Esophagus squamous epithelium (tissue), 5 donors: Measurements from ENCODE around the gene SPATA19. TPM values are rescaled to one million over a fixed set of nuclear protein-coding genes. Genes with fewer than 3 reads are reported as not detected.

ENCODE experiments used
- DNase-seq: peaks from one replicate; lab custom pipeline; 2025; lab: John Stamatoyannopoulos, UW
- H3K27ac ChIP-seq, 4 donors: fragments of 200-600 bp; sonication (generic); one replicate each; pipeline ENCODE4 v1.5.1; 2016 to 2019; ENCODE audit warnings: mild to moderate bottlenecking in 1 of 4
- H3K27me3 ChIP-seq, 4 donors: fragments of 200-600 bp; sonication (generic); 1 replicate in 3 of 4; 2 replicates in 1 of 4; pipeline versions ENCODE4 v1.5.1 to v1.6.0; 2017 to 2021; ENCODE audit warnings: antibody characterized with exemption in 1 of 4
- H3K36me3 ChIP-seq, 3 donors: fragments of 200-600 bp; sonication (generic); one replicate each; pipeline ENCODE4 v1.5.1; 2016 to 2019
- H3K4me1 ChIP-seq, 3 donors: fragments of 200-600 bp; sonication (generic); one replicate each; pipeline ENCODE4 v1.5.1; 2017 to 2019
- H3K4me3 ChIP-seq, 4 donors: fragments of 200-600 bp; sonication (generic); 1 replicate in 3 of 4; 2 replicates in 1 of 4; pipeline ENCODE4 v1.5.1; 2016 to 2019; ENCODE audit warnings: mild to moderate bottlenecking in 2 of 4, moderate library complexity in 1 of 4
- H3K9me3 ChIP-seq, 3 donors: fragments of 200-600 bp; sonication (generic); one replicate each; pipeline ENCODE4 v1.5.1; 2016 to 2019
- POLR2A ChIP-seq, 4 donors: fragments of 450-650 bp; IDR thresholded peaks; one replicate each; pipeline ENCODE4 v1.6.1; 2017; ENCODE audit warnings: antibody characterized with exemption in 4 of 4, mild to moderate bottlenecking in 4 of 4, moderate library complexity in 3 of 4
- WGBS, 2 donors: methylation state at CpG; one replicate each; pipeline ENCODE4 v1.1.5; 2018; 5-methylcytosine and 5-hydroxymethylcytosine counted together
- intact Hi-C: fragments of 100-400 bp; cut with DNase I; formaldehyde crosslinking; loops from one replicate; pipeline ENCODE4 v1.15.0; 2022
- total RNA-seq, 4 donors: library from RNA; depleted of rRNA; stranded (reverse); fragments of >200 nt; gene quantifications; one replicate each; pipeline ENCODE4 v1.1.0, GENCODE V29; 2016
- TF ChIP-seq, protein P1 (sequence below), 6 experiments: fragments of 450-650 bp in 4 of 6; fragments of 200-600 bp in 2 of 6; sonication (generic) in 2 of 6; IDR thresholded peaks; one replicate each; pipeline ENCODE4 v1.5.1; 2016 to 2019; ENCODE audit warnings: antibody characterized with exemption in 6 of 6, mild to moderate bottlenecking in 4 of 6, moderate library complexity in 4 of 6
- donor health status: DM: yes; HTN: yes; CAD: no.

The SPATA19 gene
- total RNA-seq, 4 donors from 2014 or later = not detected

DNA sequence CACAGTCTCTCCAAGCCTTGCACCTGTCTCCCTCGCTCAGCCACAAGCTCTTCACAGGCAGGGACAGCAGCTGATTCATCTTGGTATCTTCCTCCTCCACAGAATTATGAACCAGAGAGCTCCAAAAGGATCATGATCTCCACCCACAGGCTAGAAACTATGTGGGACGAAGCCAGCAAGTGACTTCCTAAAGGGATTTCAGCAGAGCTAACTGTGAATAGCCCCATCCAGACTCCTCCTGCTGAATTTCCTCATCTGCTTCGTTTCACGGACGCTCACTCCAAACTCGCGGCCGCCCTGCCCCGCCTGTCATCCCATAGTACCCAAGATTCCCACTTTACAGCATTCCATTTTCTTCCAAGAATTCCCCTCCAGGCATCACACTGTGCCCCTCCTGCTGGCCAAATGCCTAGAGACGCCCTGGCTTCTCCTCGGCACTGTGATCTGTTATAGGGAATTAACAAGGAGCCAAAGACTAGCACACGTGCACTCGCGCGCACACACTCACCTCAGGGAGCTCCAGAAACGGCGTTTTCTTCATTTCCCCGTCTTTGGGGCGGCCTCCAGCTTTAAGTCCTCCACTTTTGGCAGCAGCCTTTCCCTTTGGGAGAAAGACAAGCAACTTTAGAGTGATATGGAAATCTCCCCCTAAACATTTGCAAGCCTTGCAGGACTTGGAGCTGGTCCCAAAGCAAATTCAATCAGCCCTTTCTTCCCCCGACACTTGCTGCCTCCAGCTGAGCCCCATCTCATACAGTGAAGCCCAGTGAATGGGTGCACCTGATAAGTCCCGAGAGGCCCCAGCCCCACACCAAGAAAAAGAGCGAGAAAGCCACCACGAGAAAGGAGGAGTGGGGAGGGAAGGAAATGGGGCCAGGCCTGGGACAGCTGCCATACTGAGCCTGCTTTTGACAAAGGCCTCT is 35.5 kb downstream of the SPATA19 start:
- Histone ChIP-seq H3K36me3 (no peaks in the 10 kb centered on the region), H3K27ac (no peak overlapping the region), H3K9me3 (no peaks in the 10 kb centered on the region), H3K4me1 (peaks cover 0 to 13% (median 0%) of the 10 kb centered on the region in 3 donors), H3K27me3 (peaks cover 0 to 46% (median 2%) of the 10 kb centered on the region in 4 donors), H3K4me3 (no peak overlapping the region)
- TF ChIP-seq POLR2A (IDR thresholded peaks at IDR 0.05) = no peak
- TF ChIP-seq, protein P1, sequence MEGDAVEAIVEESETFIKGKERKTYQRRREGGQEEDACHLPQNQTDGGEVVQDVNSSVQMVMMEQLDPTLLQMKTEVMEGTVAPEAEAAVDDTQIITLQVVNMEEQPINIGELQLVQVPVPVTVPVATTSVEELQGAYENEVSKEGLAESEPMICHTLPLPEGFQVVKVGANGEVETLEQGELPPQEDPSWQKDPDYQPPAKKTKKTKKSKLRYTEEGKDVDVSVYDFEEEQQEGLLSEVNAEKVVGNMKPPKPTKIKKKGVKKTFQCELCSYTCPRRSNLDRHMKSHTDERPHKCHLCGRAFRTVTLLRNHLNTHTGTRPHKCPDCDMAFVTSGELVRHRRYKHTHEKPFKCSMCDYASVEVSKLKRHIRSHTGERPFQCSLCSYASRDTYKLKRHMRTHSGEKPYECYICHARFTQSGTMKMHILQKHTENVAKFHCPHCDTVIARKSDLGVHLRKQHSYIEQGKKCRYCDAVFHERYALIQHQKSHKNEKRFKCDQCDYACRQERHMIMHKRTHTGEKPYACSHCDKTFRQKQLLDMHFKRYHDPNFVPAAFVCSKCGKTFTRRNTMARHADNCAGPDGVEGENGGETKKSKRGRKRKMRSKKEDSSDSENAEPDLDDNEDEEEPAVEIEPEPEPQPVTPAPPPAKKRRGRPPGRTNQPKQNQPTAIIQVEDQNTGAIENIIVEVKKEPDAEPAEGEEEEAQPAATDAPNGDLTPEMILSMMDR (IDR thresholded peaks at IDR 0.05) = no peak
- intact Hi-C loops = no loop called here
- WGBS, 2 donors = 18 to 21% methylated on average over 16 to 21 of the region's 23 CpGs
- DNase-seq = no peak

- H3K4me3 ChIP-seq = no peak overlapping the region
- no peaks in the 10 kb centered on the region for H3K9me3 ChIP-seq
- H3K27me3 ChIP-seq = peaks cover 0 to 42% (median 2%) of the 10 kb centered on the region in 4 donors
- H3K36me3 ChIP-seq = no peaks in the 10 kb centered on the region
- DNase-seq = no peak
- no peak overlapping the region for H3K27ac ChIP-seq
- no peak for TF ChIP-seq POLR2A (IDR thresholded peaks at IDR 0.05)
- TF ChIP-seq, protein P1 (IDR thresholded peaks at IDR 0.05) = no peak
- intact Hi-C loops = no loop called here
- 62 to 69% methylated on average over 13 of the region's 13 CpGs for WGBS, 2 donors
- H3K4me1 ChIP-seq = peaks cover 0 to 13% (median 0%) of the 10 kb centered on the region in 3 donors
These were observed 36.7 kb downstream of the SPATA19 start for GRCh38 chr11:133808393-133809140.

- no peak for DNase-seq
- 58% methylated on average over 7 of the region's 7 CpGs for whole genome bisulfite sequencing, 2 donors
- intact Hi-C loops = no loop called here
- peaks cover 0 to 26% (median 0%) of the 10 kb centered on the region in 4 donors for H3K27me3 ChIP-seq
- no peaks in the 10 kb centered on the region for H3K4me1 ChIP-seq
- H3K4me3 ChIP-seq = no peak overlapping the region
- H3K27ac ChIP-seq = no peak overlapping the region
- no peak for TF ChIP-seq POLR2A (IDR thresholded peaks at IDR 0.05)
- TF ChIP-seq, protein P1 (IDR thresholded peaks at IDR 0.05) = no peak
- no peaks in the 10 kb centered on the region for H3K36me3 ChIP-seq
- no peaks in the 10 kb centered on the region for H3K9me3 ChIP-seq
These were observed 42.3 kb downstream of the SPATA19 start for GRCh38 chr11:133803026-133803425.

- H3K4me1 ChIP-seq = no peaks in the 10 kb centered on the region
- WGBS, 2 donors = 63 to 65% methylated on average over 4 of the region's 4 CpGs
- no peaks in the 10 kb centered on the region for H3K36me3 ChIP-seq
- no peak overlapping the region for H3K27ac ChIP-seq
- H3K9me3 ChIP-seq = no peaks in the 10 kb centered on the region
- H3K27me3 ChIP-seq = peaks cover 0 to 20% (median 0%) of the 10 kb centered on the region in 4 donors
- no peak for DNase-seq
- TF ChIP-seq, protein P1 (IDR thresholded peaks at IDR 0.05) = no peak
- TF ChIP-seq POLR2A (IDR thresholded peaks at IDR 0.05) = no peak
- intact Hi-C loops = no loop called here
- H3K4me3 ChIP-seq = no peak overlapping the region
These were observed 44.0 kb downstream of the SPATA19 start for GRCh38 chr11:133801356-133801755.
